WERI-Rb-1 (cell line): ENCODE measurements around the gene CIAO3.
"Not testable (repeated sequence)": the region's sequence is repeated elsewhere in the genome, so short reads cannot be mapped to it uniquely, and the experiment has no call there.

Experiments used
- DNase-seq: peaks from one replicate; pipeline ENCODE4 v3.0.0-alpha.2; 2020
- H3K27ac ChIP-seq: fragments of 250-450 bp; sonication (Bioruptor Pico); 2 replicates; pipeline ENCODE4 v1.5.1; 2020; ENCODE audit warnings: mild to moderate bottlenecking, moderate library complexity
- H3K27me3 ChIP-seq: fragments of 250-450 bp; sonication (Bioruptor Pico); 2 replicates; pipeline ENCODE4 v1.5.1; 2021; ENCODE audit warnings: mild to moderate bottlenecking, low read depth, moderate library complexity; ENCODE audit not compliant: insufficient read depth, severe bottlenecking
- H3K36me3 ChIP-seq: fragments of 250-450 bp; sonication (Bioruptor Pico); 2 replicates; pipeline ENCODE4 v1.5.1; 2020; ENCODE audit warnings: mild to moderate bottlenecking, moderate library complexity
- H3K4me3 ChIP-seq: 2 replicates; pipeline ENCODE4 v1.5.1; 2011; ENCODE audit warnings: low read depth, mild to moderate bottlenecking, control low read depth, low read length
- H3K9me3 ChIP-seq: fragments of 250-450 bp; sonication (Bioruptor Pico); 2 replicates; pipeline ENCODE4 v1.5.1; 2021; ENCODE audit warnings: mild to moderate bottlenecking, moderate library complexity; ENCODE audit not compliant: severe bottlenecking
- CTCF ChIP-seq: IDR thresholded peaks from 2 replicates; pipeline ENCODE4 v1.5.1; 2011; ENCODE audit warnings: low read depth, mild to moderate bottlenecking, control low read depth, inconsistent platforms, low read length

CIAO3 gene

DNA sequence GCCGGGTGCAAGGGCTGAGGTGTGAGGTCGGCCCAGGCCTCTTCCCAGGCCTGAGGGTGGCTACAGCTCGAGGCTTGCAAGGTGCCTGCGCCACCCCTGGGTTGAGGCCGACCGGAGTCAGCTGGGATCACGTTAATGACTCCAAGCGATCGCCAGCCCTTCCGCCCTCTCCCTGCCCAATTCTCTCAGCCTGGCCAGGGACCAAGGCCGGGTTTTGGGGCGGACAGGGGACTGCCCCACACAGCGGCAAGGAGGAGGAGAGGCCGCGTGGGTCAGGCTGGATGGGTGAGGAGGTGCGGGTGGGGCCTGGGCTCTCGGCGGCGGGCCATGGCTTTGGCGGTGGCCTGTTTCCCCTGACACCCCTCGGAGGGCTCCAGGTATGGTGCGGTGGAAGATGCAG, 47.4 kb downstream of the CIAO3 start:
- Histone ChIP-seq H3K27ac (no peak overlapping the region), H3K36me3 (peaks cover 11% of the 10 kb centered on the region), H3K9me3 (no peaks in the 10 kb centered on the region), H3K27me3 (no peaks in the 10 kb centered on the region), H3K4me3 (no peak overlapping the region)
- no peak for TF ChIP-seq CTCF
- no peak for DNase-seq

GRCh38 chr16:692356-693108, 48.3 kb downstream of the CIAO3 start:
- Histone ChIP-seq H3K36me3 (peaks cover 15% of the 10 kb centered on the region), H3K4me3 (no peak overlapping the region), H3K27me3 (no peaks in the 10 kb centered on the region), H3K9me3 (no peaks in the 10 kb centered on the region), H3K27ac (no peak overlapping the region)
- TF ChIP-seq CTCF, result no peak
- DNase-seq, result no peak

DNA sequence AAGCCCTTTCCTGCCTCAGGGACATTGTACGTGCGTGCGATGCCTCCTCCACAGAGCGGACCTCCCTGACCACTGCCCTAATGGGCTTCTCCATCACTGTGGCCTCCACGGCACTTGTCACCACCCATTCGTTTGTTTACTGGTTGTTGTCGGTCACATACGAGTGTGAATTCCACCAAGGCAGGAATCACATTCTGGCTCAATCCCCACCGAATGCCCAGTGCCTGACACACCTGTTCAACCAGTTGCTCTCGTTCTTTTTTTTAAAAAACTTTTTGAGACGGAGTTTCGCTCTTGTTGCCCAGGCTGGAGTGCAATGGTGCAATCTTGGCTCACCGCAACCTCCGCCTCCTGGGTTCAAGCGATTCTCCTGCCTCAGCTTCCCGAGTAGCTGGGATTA, 49.6 kb downstream of the CIAO3 start:
- H3K4me3 ChIP-seq, H3K27me3 ChIP-seq, DNase-seq, H3K27ac ChIP-seq, H3K9me3 ChIP-seq: not testable (repeated sequence)
- H3K36me3 ChIP-seq, result peaks cover 28% of the 10 kb centered on the region

GRCh38 chr16:689175-689897, 51.5 kb downstream of the CIAO3 start:
- H3K9me3 ChIP-seq, result no peaks in the 10 kb centered on the region
- DNase-seq, result no peak
- H3K4me3 ChIP-seq, result peak overlapping the region; percentile 80
- no peak for TF ChIP-seq CTCF
- H3K36me3 ChIP-seq, result peaks cover 38% of the 10 kb centered on the region
- no peaks in the 10 kb centered on the region for H3K27me3 ChIP-seq
- peak overlapping the region; percentile 92 for H3K27ac ChIP-seq

GRCh38 chr16:687499-687898, 53.3 kb downstream of the CIAO3 start:
- Histone ChIP-seq H3K27ac (no peak overlapping the region), H3K36me3 (peaks cover 48% of the 10 kb centered on the region), H3K9me3 (no peaks in the 10 kb centered on the region), H3K27me3 (no peaks in the 10 kb centered on the region), H3K4me3 (no peak overlapping the region)
- no peak for DNase-seq
- no peak for TF ChIP-seq CTCF

GRCh38 chr16:686459-687260, 54.1 kb downstream of the CIAO3 start:
- Histone ChIP-seq H3K4me3 (no peak overlapping the region), H3K9me3 (no peaks in the 10 kb centered on the region), H3K36me3 (peaks cover 57% of the 10 kb centered on the region), H3K27me3 (no peaks in the 10 kb centered on the region), H3K27ac (no peak overlapping the region)
- TF ChIP-seq CTCF, result no peak
- no peak for DNase-seq
